Measurements from ENCODE around the gene MACROD2.

The MACROD2 gene

GRCh38 chr20:15623215-15623614, 1627.9 kb downstream of the MACROD2 start:
- Histone ChIP-seq H3K9me3 (no peaks in the 10 kb centered on the region), H3K36me3 (no peaks in the 10 kb centered on the region), H3K27me3 (no peaks in the 10 kb centered on the region), H3K27ac (no peak overlapping the region), H3K4me1 (ENCODE audit: control insufficient read depth in 1 of 2, insufficient read depth in 1 of 2, low read depth in 1 of 2, low read length in 1 of 2) (no peaks in the 10 kb centered on the region), H3K4me3 (ENCODE audit: low read depth in 1 of 2, low read length in 1 of 2) (no peak overlapping the region)
- TF ChIP-seq, protein P1, sequence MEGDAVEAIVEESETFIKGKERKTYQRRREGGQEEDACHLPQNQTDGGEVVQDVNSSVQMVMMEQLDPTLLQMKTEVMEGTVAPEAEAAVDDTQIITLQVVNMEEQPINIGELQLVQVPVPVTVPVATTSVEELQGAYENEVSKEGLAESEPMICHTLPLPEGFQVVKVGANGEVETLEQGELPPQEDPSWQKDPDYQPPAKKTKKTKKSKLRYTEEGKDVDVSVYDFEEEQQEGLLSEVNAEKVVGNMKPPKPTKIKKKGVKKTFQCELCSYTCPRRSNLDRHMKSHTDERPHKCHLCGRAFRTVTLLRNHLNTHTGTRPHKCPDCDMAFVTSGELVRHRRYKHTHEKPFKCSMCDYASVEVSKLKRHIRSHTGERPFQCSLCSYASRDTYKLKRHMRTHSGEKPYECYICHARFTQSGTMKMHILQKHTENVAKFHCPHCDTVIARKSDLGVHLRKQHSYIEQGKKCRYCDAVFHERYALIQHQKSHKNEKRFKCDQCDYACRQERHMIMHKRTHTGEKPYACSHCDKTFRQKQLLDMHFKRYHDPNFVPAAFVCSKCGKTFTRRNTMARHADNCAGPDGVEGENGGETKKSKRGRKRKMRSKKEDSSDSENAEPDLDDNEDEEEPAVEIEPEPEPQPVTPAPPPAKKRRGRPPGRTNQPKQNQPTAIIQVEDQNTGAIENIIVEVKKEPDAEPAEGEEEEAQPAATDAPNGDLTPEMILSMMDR (IDR thresholded peaks at IDR 0.05): no peak

- H3K36me3 ChIP-seq: no peaks in the 10 kb centered on the region
- no peaks in the 10 kb centered on the region for H3K4me1 ChIP-seq (ENCODE audit: control insufficient read depth in 1 of 2, insufficient read depth in 1 of 2, low read depth in 1 of 2, low read length in 1 of 2)
- no peak overlapping the region for H3K27ac ChIP-seq
- TF ChIP-seq, protein P1 (IDR thresholded peaks at IDR 0.05): no peak
- H3K9me3 ChIP-seq: no peaks in the 10 kb centered on the region
- no peaks in the 10 kb centered on the region for H3K27me3 ChIP-seq
- no peak overlapping the region for H3K4me3 ChIP-seq (ENCODE audit: low read depth in 1 of 2, low read length in 1 of 2)
Observed at GRCh38 chr20:15625981-15626380, 1630.7 kb downstream of the MACROD2 start.

DNA sequence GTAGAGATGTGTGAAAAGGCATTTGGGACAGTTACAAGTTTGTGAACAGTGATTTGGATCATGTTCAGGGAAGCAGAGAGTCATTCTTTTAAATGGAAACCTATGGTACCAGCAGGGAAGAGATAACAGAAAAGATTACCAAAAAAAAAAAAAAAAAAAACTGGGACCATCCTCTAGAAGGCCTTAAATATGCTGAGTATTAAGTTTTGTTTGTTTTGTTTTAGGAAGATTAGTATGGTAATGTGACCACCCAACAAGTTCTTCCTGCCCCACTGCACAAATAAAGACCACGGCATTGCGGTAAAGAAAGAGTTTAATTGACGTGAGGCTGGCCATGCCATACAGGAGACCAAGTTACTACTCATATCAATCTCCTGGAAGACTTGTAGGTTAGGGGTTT, 1631.8 kb downstream of the MACROD2 start:
- TF ChIP-seq, protein P1 (IDR thresholded peaks at IDR 0.05): no peak
- H3K4me1 ChIP-seq (ENCODE audit: control insufficient read depth in 1 of 2, insufficient read depth in 1 of 2, low read depth in 1 of 2, low read length in 1 of 2): no peaks in the 10 kb centered on the region
- no peaks in the 10 kb centered on the region for H3K27me3 ChIP-seq
- no peaks in the 10 kb centered on the region for H3K36me3 ChIP-seq
- H3K4me3 ChIP-seq (ENCODE audit: low read depth in 1 of 2, low read length in 1 of 2): no peak overlapping the region
- no peaks in the 10 kb centered on the region for H3K9me3 ChIP-seq
- no peak overlapping the region for H3K27ac ChIP-seq

GRCh38 chr20:15627501-15627903, 1632.2 kb downstream of the MACROD2 start:
- Histone ChIP-seq H3K4me3 (ENCODE audit: low read depth in 1 of 2, low read length in 1 of 2) (no peak overlapping the region), H3K9me3 (no peaks in the 10 kb centered on the region), H3K27ac (no peak overlapping the region), H3K4me1 (ENCODE audit: control insufficient read depth in 1 of 2, insufficient read depth in 1 of 2, low read depth in 1 of 2, low read length in 1 of 2) (no peaks in the 10 kb centered on the region), H3K27me3 (no peaks in the 10 kb centered on the region), H3K36me3 (no peaks in the 10 kb centered on the region)
- TF ChIP-seq, protein P1 (IDR thresholded peaks at IDR 0.05): no peak

DNA sequence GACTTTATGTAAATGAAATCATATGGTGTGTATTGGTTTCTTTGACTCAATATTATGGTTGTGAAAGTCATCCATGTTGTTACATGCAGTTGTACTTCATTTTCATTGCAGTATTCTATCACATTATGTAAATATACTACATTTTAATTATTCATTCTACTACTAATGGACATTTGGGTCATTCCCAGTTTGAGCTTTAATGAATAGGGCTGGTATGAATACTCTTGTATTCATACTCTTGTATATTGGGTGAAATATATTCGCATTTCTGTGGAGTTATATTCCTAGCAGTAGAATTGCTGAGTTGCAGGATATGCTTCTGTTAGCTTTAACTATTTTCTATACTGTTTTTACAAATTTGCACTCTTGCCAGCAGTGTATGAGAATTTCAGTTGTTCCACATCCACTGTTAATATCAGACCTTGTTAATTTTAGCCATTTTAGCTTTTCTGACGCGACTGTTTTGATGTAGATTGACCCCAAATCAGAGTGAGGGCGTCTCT, 1633.6 kb downstream of the MACROD2 start:
- H3K27ac ChIP-seq: no peak overlapping the region
- H3K9me3 ChIP-seq: no peaks in the 10 kb centered on the region
- no peak overlapping the region for H3K4me3 ChIP-seq (ENCODE audit: low read depth in 1 of 2, low read length in 1 of 2)
- TF ChIP-seq, protein P1 (IDR thresholded peaks at IDR 0.05): no peak
- H3K27me3 ChIP-seq: no peaks in the 10 kb centered on the region
- no peaks in the 10 kb centered on the region for H3K4me1 ChIP-seq (ENCODE audit: control insufficient read depth in 1 of 2, insufficient read depth in 1 of 2, low read depth in 1 of 2, low read length in 1 of 2)
- H3K36me3 ChIP-seq: no peaks in the 10 kb centered on the region

DNA sequence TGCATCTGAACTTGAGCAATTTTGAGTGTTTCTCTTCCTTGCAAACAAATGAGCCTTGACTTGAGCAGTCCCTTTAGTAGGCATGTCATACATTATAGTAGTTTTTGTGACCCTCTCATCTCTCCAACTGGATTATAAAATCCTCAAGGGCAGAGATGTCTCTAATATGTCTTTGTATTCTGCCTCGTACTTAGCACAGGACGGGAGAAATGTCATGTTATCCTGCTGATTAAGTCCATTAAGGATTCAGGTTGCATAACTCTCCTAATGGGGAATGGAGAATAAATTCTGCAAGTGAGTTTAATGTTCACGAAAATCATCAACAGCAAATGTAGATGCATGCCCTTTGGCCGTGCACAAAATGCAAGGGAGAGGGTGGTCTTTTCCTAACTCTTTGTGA, 1635.0 kb downstream of the MACROD2 start:
- no peak overlapping the region for H3K4me3 ChIP-seq (ENCODE audit: low read depth in 1 of 2, low read length in 1 of 2)
- no peaks in the 10 kb centered on the region for H3K36me3 ChIP-seq
- TF ChIP-seq, protein P1 (IDR thresholded peaks at IDR 0.05): no peak
- no peaks in the 10 kb centered on the region for H3K4me1 ChIP-seq (ENCODE audit: control insufficient read depth in 1 of 2, insufficient read depth in 1 of 2, low read depth in 1 of 2, low read length in 1 of 2)
- H3K9me3 ChIP-seq: no peaks in the 10 kb centered on the region
- H3K27me3 ChIP-seq: no peaks in the 10 kb centered on the region
- no peak overlapping the region for H3K27ac ChIP-seq
